Medulla oblongata (tissue), 1 donor: ENCODE results near the gene CRTC3.
"Not testable (repeated sequence)": the region's sequence is repeated elsewhere in the genome, so short reads cannot be mapped to it uniquely, and the experiment has no call there.

ENCODE experiments used
- DNase-seq: peaks from one replicate; pipeline ENCODE4 v3.0.0-alpha.2; 2015; ENCODE audit errors: extremely low spot score

Gene CRTC3

GRCh38 chr15:90673357-90673756 lies 143.6 kb downstream of the CRTC3 start:
- not testable (repeated sequence) for DNase-seq

- no peak for DNase-seq
Measured at GRCh38 chr15:90674476-90674875, 144.8 kb downstream of the CRTC3 start.

GRCh38 chr15:90675464-90675863 lies 145.7 kb downstream of the CRTC3 start:
- no peak for DNase-seq

GRCh38 chr15:90677807-90678790 lies 148.4 kb downstream of the CRTC3 start:
- no peak for DNase-seq

GRCh38 chr15:90679959-90680358 lies 150.2 kb downstream of the CRTC3 start:
- DNase-seq: no peak

GRCh38 chr15:90680371-90680935 lies 150.7 kb downstream of the CRTC3 start:
- DNase-seq: no peak

GRCh38 chr15:90681056-90681455 lies 151.3 kb downstream of the CRTC3 start:
- DNase-seq: no peak

- no peak for DNase-seq
Measured at GRCh38 chr15:90681480-90681879, 151.8 kb downstream of the CRTC3 start.

- DNase-seq: no peak
Measured at GRCh38 chr15:90683371-90683770, 153.6 kb downstream of the CRTC3 start.

GRCh38 chr15:90683876-90684275 lies 154.2 kb downstream of the CRTC3 start:
- no peak for DNase-seq

- no peak for DNase-seq
Measured at GRCh38 chr15:90684281-90684680, 154.6 kb downstream of the CRTC3 start.

GRCh38 chr15:90685591-90686434 lies 156.1 kb downstream of the CRTC3 start:
- peak; percentile 3 for DNase-seq

- DNase-seq: no peak
Measured at GRCh38 chr15:90686435-90687218, 156.9 kb downstream of the CRTC3 start.

- not testable (repeated sequence) for DNase-seq
Measured at GRCh38 chr15:90689326-90689961, 159.7 kb downstream of the CRTC3 start.

GRCh38 chr15:90690585-90690984 lies 160.9 kb downstream of the CRTC3 start:
- no peak for DNase-seq

GRCh38 chr15:90691369-90691768 lies 161.6 kb downstream of the CRTC3 start:
- no peak for DNase-seq

GRCh38 chr15:90691982-90692773 lies 162.5 kb downstream of the CRTC3 start:
- no peak for DNase-seq
